ENCODE data around the gene NSFL1C.
A peak's percentile ranks its signal among the peaks of the same experiment; 100 is the strongest.
"Not testable (repeated sequence)": the region's sequence is repeated elsewhere in the genome, so short reads cannot be mapped to it uniquely, and the experiment has no call there.

Gene NSFL1C

GRCh38 chr20:1466211-1467081, at the start of gene NSFL1C:
Gene NSFL1C, minus strand, starts transcription at chr20:1466849. Its CDS starts 25 bp downstream, at chr20:1466824.
- peak; percentile 94 for DNase-seq

- DNase-seq, result no peak
These were observed 47.2 kb upstream of the NSFL1C start for GRCh38 chr20:1513801-1514200.

DNA sequence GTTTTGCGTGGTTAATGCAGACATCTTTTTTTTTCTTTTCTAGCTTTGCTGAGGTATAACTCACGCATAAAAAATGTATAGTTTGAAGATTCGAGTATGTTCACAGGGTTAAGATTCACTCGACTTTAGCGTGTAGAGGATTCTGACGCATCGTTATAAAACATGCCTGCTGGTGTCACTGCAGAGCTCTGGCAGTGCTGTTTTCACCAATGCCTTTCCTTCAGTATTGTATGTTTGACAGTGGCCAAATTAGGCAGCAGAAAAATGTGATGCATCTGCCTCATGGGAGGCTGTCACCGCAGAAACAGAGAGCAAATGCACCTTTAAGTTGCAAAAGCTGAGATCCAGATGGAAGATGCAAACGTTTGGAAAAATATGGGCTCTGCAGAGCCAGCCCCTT, 42.6 kb upstream of the NSFL1C start:
- no peak for DNase-seq

GRCh38 chr20:1508574-1508973, 41.9 kb upstream of the NSFL1C start:
- no peak for DNase-seq

GRCh38 chr20:1507276-1507675, 40.6 kb upstream of the NSFL1C start:
- no peak for DNase-seq

DNA sequence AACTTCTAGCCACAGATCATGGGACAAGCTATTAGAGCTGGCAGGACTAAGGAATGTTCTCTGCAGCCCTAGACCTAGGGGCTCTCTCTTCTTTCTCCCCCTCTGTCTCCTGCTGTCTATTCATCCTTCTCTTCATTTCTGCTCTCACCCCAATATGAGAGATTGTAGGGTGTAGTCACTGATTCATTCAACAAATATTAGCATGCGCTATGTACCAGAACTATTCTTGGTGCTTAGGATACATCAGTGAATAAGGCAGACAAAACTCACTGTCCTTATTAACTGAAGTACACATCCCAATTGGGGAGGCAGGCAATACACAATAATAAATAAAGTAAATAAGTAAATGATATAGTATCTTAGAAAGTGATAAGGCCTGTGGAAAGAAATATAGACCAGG, 39.2 kb upstream of the NSFL1C start:
- DNase-seq, result no peak

DNA sequence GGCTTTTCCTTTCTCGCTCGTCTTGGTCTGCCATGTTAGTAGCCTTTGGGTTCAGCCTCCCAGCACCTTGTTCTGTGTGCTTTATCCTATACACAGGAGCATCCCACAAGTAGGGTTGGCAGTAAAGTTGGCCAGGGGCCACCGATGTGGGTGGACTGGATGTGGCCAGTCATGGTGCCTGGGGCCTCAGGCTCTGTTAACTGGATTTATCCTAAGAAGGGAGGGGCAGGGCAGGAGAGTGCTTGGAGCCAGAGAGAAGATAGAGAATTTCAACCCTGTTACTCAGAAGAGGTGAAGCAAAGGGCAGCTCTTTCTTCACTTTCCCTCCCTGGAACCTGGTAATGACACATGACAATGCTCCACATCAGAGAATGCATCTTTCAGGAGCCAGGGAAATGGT, 38.7 kb upstream of the NSFL1C start:
- no peak for DNase-seq

DNA sequence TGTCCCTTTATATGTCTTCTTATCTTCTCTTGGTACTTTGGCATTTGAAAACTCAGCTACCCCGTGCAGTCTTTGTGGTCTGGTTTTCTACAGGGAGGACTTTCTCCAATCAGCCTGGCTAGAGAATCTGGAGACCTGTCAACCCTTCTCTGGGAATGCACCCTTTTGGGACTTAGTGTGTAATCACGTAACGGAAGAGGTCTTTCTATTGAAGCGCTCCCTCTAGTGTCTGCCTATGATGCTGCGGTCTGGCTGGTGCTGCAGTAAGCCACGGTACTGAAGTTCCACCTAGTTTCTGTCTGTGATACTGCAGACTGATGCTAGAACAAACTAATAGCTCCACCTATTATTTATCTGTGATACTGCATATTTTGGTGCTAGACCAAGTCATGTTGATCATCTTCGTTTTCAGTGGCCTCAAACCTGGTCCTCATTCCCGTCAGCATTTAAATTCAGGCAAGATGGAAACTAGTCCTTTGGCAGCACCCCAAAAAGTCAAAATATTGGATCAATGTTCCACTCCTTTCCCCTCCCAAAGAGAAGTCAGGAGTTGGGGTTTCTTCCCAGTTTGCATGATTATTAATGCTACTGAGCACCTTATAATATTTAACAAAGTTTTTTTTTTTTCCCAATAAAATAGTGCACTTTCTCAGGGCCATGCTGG, 37.0 kb upstream of the NSFL1C start:
- DNase-seq, result peak; percentile 57

GRCh38 chr20:1500496-1500895, 33.8 kb upstream of the NSFL1C start:
- no peak for DNase-seq

GRCh38 chr20:1499528-1500420, 33.1 kb upstream of the NSFL1C start:
- no peak for DNase-seq

GRCh38 chr20:1497371-1497770, 30.7 kb upstream of the NSFL1C start:
- DNase-seq, result not testable (repeated sequence)

GRCh38 chr20:1496930-1497329, 30.3 kb upstream of the NSFL1C start:
- DNase-seq, result no peak

DNA sequence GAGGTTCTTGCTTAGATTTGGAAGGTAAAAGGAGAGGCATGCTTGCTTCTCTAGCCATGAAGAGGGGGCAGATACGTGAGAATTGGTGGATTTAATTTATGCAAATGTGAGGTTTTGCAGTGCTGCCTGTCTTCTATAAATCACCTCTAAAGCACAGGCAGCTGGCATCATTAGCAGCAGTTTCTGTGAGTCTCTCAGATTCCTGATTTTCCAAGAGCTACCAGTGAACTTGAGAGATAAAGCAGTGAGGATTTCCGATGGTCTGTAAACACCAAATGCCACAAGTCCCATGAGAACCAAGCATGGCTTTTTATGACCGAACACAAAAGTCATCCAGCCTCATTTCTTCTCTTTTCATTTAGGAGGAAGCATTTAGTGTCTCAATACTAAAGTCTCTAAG, 27.8 kb upstream of the NSFL1C start:
- no peak for DNase-seq

DNA sequence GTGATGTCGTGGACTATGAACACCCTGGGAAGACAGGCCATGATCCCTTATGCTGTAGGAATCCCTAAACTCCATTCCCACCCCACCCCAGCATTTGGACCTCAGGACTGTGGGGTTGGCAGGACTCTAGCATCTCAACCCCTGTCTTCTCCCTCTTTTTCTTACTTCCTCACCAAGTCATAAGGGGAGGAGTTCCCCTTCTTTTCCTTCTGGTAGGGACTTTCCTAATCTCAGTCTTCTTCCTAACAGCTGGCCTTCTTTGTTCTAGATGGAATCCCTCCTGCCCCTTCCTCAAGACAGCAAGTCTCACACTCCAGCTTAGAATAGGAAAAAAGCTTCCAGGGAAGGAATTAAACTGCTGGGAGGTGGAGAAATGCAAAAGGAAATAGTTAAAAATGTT, 26.9 kb upstream of the NSFL1C start:
- no peak for DNase-seq

DNA sequence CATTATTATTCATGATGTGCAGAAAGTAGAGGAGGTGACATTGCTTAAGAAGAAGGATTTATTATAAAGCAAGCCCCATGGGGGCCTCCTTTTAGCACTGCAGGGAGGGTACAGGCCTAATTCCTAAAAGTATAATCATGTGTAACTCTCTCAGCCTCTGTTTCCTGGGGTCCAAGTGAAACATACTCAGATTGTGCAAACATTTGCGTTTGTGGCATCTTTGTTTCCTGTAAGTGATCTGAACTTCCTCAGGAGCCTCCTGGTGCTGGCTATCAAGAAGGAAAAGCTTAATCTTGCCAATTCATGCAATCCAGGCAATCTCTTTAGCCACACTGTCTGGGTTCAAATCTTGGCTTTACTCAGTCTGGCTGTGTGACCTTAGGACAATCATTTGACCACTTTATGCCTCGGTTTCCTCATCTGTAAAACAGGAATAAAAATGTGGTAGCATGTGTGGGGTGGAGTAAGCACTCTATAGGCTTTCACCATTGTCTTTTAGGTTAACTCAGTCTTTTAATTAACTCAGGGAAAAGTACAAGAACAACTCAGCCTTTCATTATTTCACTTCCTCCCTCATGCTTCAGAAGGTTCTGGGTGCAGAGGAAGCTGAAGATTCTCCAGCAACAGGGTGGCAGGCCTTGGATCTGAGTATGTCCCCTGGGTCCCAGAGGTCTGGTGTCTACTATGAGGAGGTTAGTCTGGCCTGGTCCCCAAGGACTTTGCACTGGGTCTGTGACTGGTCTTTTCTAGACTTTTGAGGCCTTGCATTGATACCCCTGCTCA, 25.4 kb upstream of the NSFL1C start:
- no peak for DNase-seq

DNA sequence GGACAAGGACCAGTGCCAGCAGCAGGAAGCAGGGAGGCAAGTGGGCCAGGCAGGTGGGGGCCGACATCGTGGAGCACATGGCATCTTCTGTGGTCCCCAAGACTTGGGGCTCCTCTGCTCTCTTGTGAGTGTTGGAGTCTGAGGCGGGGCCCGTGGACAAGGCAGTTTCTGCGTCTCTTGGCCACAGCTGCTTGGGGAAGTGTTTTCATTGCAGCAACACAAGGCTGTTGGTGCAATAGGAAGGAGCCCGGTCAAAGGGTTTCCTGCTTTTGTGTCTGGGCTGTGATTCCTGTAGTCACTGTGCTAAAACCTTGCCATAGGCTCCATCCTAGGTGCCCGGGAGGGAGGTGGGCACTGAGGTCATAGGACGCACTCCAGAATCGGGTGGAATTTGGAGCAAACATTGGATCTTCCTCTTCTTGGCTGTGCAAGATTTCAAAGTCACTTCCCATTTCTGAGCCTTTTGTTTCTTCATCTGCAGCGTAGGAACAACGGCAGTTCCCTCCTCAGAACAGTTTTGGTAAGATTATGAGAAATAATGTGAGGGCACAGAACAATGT, 24.7 kb upstream of the NSFL1C start, which contains the start of gene SIRPB2:
TSS of gene SIRPB2 (minus strand) at position 140 of the 560 bp plus-strand sequence. CDS start at position 79, 61 bp downstream.
- no peak for DNase-seq

GRCh38 chr20:1490643-1491195, 24.1 kb upstream of the NSFL1C start:
- DNase-seq, result no peak

DNA sequence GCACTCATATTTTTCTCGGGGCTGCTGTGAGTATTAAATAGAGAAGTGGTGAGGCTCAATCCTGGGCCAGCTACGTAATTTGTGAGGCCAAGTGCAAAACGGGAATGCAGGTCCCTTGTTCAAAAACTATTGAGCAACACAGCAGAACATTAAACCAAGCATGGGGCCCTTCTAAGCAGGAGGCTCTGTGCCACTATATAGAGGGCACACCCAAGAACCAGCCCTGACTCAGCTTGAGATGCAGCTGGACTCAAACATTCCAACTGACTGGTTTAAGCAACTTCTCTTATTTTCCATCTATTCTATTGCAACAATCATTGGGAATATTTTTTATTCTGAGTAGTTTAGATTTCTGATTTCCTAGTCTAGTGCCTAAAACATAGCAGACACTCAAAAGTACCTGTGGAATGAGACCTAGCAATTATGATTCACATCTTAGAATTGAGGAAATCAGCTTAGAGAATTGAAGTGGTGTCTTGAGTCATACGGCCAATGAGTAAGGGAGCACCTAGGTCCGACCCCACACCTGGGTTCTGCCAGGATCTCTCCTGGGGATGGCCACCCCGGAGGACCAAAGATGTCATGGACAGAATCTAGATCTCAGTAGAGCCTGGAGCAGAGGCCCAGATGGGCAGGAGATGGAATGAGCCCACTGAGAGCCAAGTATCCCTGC, 23.3 kb upstream of the NSFL1C start:
- DNase-seq, result no peak

DNA sequence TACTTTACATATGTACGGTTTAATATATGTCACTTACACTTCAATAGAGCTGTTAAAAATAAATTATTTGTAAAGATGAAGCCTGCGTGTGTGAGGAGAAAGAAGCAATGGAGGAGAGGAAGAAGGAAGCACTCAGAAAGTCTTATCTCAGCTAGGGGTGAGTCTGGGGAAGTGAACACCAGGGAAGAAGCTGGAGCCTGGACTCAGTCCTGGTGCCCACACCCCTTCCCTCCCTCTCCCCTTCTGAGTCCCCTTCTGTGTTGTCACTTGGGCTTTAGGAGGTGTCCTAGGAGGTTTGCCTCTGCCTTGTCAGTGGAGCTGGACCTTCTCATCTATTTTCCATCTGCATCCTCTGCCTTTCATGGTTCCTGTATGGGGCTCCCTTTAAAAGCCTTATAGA, 22.7 kb upstream of the NSFL1C start:
- DNase-seq, result no peak

- DNase-seq, result no peak
These were observed 19.9 kb upstream of the NSFL1C start for GRCh38 chr20:1486566-1486965.
